ENCODE results near the gene CFAP97. TPM values are rescaled to one million over a fixed set of nuclear protein-coding genes. Genes with fewer than 3 reads are reported as not detected.

Gene CFAP97
- total RNA-seq, 4 donors from 2014 or later: 20.0 to 28.3 (median 26.0) TPM

DNA sequence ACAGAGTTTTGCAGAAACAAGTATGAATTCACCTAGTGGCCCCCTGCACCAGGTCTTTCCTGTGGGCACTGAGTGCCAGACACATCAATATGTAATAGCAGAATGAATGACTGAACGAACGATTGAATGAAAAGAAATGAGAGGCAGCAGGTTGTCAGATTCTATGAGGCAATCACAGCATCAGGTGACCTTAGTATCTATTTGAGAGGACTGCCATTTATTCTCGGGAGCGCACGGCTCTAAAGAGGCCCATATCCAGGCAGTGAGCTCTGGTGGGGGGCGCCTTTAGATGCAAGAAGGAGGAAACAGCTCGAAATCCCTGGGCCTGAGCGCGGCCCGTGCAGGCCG lies 61.3 kb downstream of the CFAP97 start:
- peak overlapping the region; percentile 52 for H3K4me3 ChIP-seq (ENCODE audit: low read depth, poor library complexity, severe bottlenecking)
- DNase-seq (ENCODE audit: low spot score in 2 of 2): no peak
- intact Hi-C loops (cut with DNase I; ENCODE audit: low total_unique reads): no loop called here
- no peak for TF ChIP-seq POLR2A (IDR thresholded peaks at IDR 0.05)
- TF ChIP-seq, protein P1, sequence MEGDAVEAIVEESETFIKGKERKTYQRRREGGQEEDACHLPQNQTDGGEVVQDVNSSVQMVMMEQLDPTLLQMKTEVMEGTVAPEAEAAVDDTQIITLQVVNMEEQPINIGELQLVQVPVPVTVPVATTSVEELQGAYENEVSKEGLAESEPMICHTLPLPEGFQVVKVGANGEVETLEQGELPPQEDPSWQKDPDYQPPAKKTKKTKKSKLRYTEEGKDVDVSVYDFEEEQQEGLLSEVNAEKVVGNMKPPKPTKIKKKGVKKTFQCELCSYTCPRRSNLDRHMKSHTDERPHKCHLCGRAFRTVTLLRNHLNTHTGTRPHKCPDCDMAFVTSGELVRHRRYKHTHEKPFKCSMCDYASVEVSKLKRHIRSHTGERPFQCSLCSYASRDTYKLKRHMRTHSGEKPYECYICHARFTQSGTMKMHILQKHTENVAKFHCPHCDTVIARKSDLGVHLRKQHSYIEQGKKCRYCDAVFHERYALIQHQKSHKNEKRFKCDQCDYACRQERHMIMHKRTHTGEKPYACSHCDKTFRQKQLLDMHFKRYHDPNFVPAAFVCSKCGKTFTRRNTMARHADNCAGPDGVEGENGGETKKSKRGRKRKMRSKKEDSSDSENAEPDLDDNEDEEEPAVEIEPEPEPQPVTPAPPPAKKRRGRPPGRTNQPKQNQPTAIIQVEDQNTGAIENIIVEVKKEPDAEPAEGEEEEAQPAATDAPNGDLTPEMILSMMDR (IDR thresholded peaks at IDR 0.05): no peak
- WGBS, 2 donors: 6 to 8% methylated on average over 11 of the region's 11 CpGs

- H3K4me3 ChIP-seq (ENCODE audit: low read depth, poor library complexity, severe bottlenecking): no peak overlapping the region
- DNase-seq (ENCODE audit: low spot score in 2 of 2): no peak
- WGBS, 2 donors: 77 to 83% methylated on average over 6 of the region's 6 CpGs
- intact Hi-C loops (cut with DNase I; ENCODE audit: low total_unique reads): no loop called here
- TF ChIP-seq, protein P1 (IDR thresholded peaks at IDR 0.05): no peak
- no peak for TF ChIP-seq POLR2A (IDR thresholded peaks at IDR 0.05)
Observed at GRCh38 chr4:185141777-185142176, 62.0 kb downstream of the CFAP97 start.

DNA sequence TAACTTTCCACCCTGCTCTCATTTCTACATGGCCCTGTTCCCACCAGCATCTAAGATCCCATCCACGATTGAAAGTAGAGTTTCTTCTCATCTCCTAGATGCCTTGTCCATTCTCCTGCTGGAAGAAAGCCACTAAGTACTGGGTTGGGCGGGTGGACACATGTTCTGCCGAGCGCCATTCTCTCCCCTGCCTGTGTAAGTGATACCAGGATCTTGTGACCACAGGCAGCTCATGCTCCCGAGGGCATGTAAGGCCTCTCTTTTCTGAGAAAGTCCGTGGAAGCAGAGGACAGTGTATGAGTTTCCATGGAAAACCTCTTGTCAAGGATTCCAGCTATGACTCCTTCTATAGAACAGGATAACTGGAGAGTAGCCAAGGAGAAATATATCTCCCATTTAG lies 64.1 kb downstream of the CFAP97 start:
- DNase-seq (ENCODE audit: low spot score in 2 of 2): no peak
- TF ChIP-seq, protein P1 (IDR thresholded peaks at IDR 0.05): no peak
- no peak for TF ChIP-seq POLR2A (IDR thresholded peaks at IDR 0.05)
- WGBS, 2 donors: 70 to 81% methylated on average over 6 of the region's 6 CpGs
- no peak overlapping the region for H3K4me3 ChIP-seq (ENCODE audit: low read depth, poor library complexity, severe bottlenecking)
- intact Hi-C loops (cut with DNase I; ENCODE audit: low total_unique reads): no loop called here

DNA sequence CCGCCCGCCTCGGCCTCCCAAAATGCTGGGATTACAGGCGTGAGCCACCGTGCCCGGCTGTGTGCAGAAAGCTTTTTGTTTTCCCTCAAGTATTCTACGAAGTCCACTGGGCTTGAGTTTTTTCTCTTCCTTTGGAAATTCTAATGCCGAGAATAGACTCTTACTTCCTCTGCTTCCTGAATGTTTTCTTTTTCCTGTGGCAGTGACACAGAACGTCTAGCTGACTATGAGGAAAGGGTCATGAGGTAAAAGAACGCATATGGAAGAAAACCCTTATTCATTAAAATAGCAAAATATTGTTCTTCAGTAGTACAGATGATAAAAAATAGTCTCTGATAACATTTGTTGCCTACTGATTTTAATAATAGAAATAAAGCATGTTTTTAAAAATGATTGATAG lies 65.6 kb downstream of the CFAP97 start:
- intact Hi-C loops (cut with DNase I; ENCODE audit: low total_unique reads): no loop called here
- no peak for DNase-seq (ENCODE audit: low spot score in 2 of 2)
- TF ChIP-seq POLR2A (IDR thresholded peaks at IDR 0.05): no peak
- TF ChIP-seq, protein P1 (IDR thresholded peaks at IDR 0.05): no peak
- H3K4me3 ChIP-seq (ENCODE audit: low read depth, poor library complexity, severe bottlenecking): no peak overlapping the region
- 66 to 72% methylated on average over 10 of the region's 10 CpGs for WGBS, 2 donors

- 76 to 78% methylated on average over 24 of the region's 24 CpGs for WGBS, 2 donors
- intact Hi-C loops (cut with DNase I; ENCODE audit: low total_unique reads): no loop called here
- no peak overlapping the region for H3K4me3 ChIP-seq (ENCODE audit: low read depth, poor library complexity, severe bottlenecking)
- TF ChIP-seq, protein P1 (IDR thresholded peaks at IDR 0.05): no peak
- no peak for TF ChIP-seq POLR2A (IDR thresholded peaks at IDR 0.05)
- DNase-seq (ENCODE audit: low spot score in 2 of 2): no peak
Observed at GRCh38 chr4:185137233-185137925, 66.4 kb downstream of the CFAP97 start.
